Epithelial cell of proximal tubule (primary cell): ENCODE measurements around the gene MEG3. TPM values are rescaled to one million over a fixed set of nuclear protein-coding genes. Genes with fewer than 3 reads are reported as not detected.

Source experiments
- DNase-seq: peaks from one replicate; pipeline ENCODE4 v3.0.0-alpha.2; 2011; ENCODE audit warnings: low read depth
- H3K4me3 ChIP-seq: 2 replicates; pipeline ENCODE4 v1.5.1; 2011; ENCODE audit warnings: low read depth, mild to moderate bottlenecking, low read length
- total RNA-seq: library from RNA; depleted of rRNA; stranded (reverse); fragments of >200 nt; gene quantifications from 2 replicates; pipeline ENCODE4 v1.2.3, GENCODE V29; 2015
- TF ChIP-seq, protein P1 (sequence below): conservative IDR thresholded peaks from 2 replicates; pipeline ENCODE4 v1.5.1; 2012; ENCODE audit warnings: low read depth, mild to moderate bottlenecking, low read length

Gene MEG3
- total RNA-seq, 1 donor from 2014 or later, result 26.0 TPM

DNA sequence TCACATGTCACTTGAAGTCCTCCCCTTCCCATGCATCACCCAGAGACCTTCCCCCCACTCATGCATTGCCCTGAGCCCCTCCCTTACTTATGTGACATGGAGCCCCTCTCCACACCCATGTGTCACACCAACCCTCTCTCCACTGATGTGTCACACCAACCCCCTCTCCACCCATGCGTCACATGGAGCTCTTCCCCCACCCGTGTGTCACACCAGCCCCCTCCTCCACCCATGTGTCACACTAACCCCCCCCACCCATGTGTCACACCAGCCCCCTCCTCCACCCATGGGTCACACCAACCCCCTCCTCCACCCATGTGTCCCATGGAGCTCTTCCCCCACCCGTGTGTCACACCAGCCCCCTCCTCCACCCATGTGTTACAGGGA is 47.2 kb downstream of the MEG3 start:
- TF ChIP-seq, protein P1, sequence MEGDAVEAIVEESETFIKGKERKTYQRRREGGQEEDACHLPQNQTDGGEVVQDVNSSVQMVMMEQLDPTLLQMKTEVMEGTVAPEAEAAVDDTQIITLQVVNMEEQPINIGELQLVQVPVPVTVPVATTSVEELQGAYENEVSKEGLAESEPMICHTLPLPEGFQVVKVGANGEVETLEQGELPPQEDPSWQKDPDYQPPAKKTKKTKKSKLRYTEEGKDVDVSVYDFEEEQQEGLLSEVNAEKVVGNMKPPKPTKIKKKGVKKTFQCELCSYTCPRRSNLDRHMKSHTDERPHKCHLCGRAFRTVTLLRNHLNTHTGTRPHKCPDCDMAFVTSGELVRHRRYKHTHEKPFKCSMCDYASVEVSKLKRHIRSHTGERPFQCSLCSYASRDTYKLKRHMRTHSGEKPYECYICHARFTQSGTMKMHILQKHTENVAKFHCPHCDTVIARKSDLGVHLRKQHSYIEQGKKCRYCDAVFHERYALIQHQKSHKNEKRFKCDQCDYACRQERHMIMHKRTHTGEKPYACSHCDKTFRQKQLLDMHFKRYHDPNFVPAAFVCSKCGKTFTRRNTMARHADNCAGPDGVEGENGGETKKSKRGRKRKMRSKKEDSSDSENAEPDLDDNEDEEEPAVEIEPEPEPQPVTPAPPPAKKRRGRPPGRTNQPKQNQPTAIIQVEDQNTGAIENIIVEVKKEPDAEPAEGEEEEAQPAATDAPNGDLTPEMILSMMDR, result no peak
- no peak for DNase-seq
- H3K4me3 ChIP-seq, result no peak overlapping the region

DNA sequence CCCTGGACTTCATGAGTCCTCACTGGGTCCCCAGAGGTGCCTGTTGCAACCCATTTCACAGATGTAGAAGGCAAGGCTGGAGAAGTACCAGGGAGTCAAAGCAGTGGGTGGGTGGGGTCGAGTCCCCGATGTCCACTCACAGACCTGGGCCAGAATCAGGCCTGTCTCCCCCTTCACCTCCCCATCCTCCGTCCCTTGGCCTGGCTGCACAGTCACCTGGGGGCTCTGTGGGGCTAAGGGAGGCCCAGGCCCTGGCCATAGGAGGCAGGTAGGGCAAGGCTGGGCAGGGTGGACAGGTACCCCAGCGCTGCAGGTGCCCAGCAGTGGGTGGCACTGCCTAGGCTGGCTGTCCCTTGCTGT is 48.1 kb downstream of the MEG3 start:
- TF ChIP-seq, protein P1, result no peak
- H3K4me3 ChIP-seq, result no peak overlapping the region
- no peak for DNase-seq

DNA sequence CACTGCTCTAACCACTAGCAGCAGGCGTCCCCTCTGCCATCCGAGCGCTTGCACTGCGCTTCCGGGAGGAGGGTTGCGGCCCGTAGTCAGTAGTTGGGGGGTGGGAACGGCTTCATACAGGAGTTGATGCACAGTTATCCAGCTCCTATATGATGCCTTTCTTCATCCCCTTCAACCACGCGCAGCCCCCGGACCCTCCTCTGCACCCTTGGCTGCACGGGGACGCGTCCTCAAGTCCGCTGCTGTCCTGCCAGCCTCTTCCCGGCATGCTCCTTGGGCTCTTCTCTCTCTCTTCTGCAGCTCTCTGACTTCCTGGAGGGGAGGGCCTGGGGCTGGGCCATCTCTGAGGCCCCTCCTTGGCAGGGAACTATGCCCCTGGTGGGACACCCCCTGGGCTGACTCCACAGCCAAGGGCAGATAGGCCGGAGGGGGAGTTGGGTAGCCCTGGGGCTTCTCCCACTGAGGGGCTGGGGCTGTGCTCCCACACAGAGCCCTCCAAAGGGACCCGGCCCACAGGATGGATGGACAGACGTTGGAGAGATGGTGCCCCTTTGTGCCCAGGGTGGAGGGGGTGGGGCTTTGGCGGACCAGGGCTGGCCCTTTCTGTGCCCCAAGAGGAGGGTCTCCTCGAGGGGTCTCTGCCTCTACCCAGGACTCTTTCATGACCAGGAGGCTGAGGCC is 48.6 kb downstream of the MEG3 start:
- no peak overlapping the region for H3K4me3 ChIP-seq
- TF ChIP-seq, protein P1, result no peak
- DNase-seq, result no peak

DNA sequence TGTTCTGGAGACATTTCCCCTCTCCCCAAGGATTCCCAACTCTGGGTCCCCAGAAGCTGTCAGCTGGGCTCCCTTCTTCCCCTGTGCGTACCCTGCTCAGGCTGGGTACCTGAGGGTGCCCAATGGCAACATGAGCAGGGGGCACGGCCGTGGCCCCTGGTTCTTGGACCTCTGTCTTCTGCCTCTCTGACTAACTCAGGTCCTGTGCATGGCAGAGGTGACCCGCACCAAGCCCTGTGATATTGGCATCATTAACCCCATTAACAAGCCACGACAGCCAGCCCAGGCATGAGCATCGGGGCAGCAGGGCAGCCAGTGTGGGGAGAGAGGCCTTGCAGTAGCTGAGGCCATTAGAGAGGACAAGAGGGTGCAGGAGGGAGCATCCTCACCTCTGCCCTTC is 49.2 kb downstream of the MEG3 start:
- no peak for DNase-seq
- TF ChIP-seq, protein P1, result no peak
- H3K4me3 ChIP-seq, result no peak overlapping the region

DNA sequence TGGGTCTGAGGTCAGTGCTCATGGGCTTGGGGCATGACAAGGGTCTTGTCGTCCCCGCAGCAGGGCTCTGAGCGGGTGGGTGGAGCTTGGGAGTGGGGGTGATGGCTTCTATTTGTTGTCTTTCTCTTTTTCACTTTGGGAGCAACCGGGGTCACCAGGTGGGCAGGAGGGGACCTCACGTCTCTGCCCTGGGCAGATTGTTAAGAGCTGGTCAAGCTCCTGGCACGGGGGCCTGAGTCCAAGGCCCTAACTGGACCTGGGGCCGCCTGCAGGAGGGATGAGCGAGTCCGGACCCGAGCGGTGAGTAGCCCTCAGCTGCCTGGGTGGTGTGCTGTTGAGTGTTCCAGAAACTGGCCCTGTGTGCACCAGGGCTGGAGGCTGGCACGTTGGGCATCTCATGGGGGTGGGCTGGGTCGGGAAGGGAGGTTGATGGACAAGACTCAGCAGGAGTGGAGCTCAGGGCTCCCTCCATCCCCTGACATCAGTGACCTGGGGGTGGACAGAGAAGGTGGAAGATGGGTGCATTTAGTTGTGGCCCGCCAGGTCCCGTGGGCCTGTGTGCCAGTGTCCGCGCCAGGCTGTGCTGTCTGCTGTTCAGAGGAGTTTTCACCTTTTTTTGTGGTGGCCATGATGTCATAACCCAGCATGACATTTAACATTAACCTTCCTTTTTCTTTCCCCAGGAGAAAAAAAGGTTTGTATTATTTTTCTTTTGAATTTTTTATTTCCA is 50.1 kb downstream of the MEG3 start:
- TF ChIP-seq, protein P1, result no peak
- H3K4me3 ChIP-seq, result no peak overlapping the region
- no peak for DNase-seq

DNA sequence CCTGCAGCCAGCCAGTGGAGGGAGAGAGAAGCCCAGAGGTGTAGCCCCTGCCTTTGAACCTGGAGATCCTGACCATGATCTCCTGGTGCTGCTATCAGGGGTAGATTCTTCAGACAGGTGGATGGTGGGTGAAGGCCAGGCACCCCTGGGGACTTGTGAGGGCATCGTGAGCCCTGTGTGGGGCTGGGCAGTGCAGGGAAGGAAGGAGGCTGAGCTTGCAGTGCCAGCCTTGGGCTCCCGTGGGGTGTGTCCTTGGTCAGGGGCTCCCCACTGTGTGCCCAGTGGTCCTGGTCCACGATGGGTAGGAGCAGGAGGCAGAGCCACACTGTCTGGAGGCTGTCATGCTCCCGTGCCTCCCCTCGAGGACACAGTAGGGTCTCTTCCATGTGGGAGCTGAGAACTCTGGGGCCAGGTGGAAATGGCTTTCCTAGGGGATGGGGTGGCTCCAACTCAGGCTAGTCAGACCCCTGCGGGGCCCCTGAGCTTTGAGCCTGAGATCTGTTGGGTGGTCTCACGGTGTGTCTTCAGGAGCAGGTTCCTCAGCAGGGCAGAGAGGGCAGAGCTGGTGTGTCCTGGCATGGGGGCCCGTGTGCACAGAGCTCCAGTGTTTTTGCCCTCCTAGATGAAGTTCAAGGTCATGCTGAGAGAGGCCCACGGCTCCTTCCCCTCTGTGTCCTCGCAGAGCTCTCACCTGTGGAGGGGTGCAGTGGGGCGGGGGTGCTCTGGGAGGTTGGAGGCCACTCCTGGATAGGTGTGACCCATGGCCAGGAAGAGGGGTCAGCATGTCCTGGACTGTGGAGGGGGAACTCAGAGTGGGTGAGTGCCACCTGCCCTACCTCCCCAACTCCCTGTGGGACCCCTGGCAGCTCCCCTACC is 52.6 kb downstream of the MEG3 start:
- DNase-seq, result no peak
- no peak overlapping the region for H3K4me3 ChIP-seq
- TF ChIP-seq, protein P1, result no peak
